GM19372 (cell line): ENCODE data around the gene IFNA6.
"Not testable (repeated sequence)": the region's sequence is repeated elsewhere in the genome, so short reads cannot be mapped to it uniquely, and the experiment has no call there.

Experiments
- ATAC-seq: cut with Tn5 transposase; IDR thresholded peaks from one replicate; pipeline ENCODE4 v1.9.1; 2021; ENCODE audit warnings: mild to moderate bottlenecking, low read depth, moderate library complexity; ENCODE audit not compliant: unreplicated experiment

The IFNA6 gene

GRCh38 chr9:21350787-21351186 lies at the start of gene IFNA6:
TSS of gene IFNA6 (minus strand) at chr9:21350887. CDS start at chr9:21350887, 0 bp downstream.
- ATAC-seq: no peak

GRCh38 chr9:21399956-21400355 lies 49.3 kb upstream of the IFNA6 start:
- ATAC-seq: no peak

GRCh38 chr9:21398955-21399489 lies 48.3 kb upstream of the IFNA6 start:
- ATAC-seq: no peak

- peak; percentile 53 for ATAC-seq
Measured at GRCh38 chr9:21395778-21396717, 45.4 kb upstream of the IFNA6 start.

GRCh38 chr9:21392270-21392669 lies 41.6 kb upstream of the IFNA6 start:
- ATAC-seq: peak; percentile 85

GRCh38 chr9:21385131-21385670 lies 34.5 kb upstream of the IFNA6 start, which contains the start of gene IFNA2:
TSS of gene IFNA2 (minus strand) at chr9:21385398. CDS start at chr9:21385329, 69 bp downstream.
- no peak for ATAC-seq

GRCh38 chr9:21383627-21384026 lies 32.9 kb upstream of the IFNA6 start:
- no peak for ATAC-seq

- peak; percentile 98 for ATAC-seq
Measured at GRCh38 chr9:21381448-21382339, 31.0 kb upstream of the IFNA6 start.

- ATAC-seq: not testable (repeated sequence)
Measured at GRCh38 chr9:21371467-21371866, 20.8 kb upstream of the IFNA6 start.

- ATAC-seq: no peak
Measured at GRCh38 chr9:21367957-21368356, 17.3 kb upstream of the IFNA6 start, which contains the start of gene IFNA13. TSS of gene IFNA13 (minus strand) at chr9:21368057. CDS start at chr9:21368010, 47 bp downstream.

- ATAC-seq: not testable (repeated sequence)
Measured at GRCh38 chr9:21367169-21367568, 16.5 kb upstream of the IFNA6 start.

- no peak for ATAC-seq
Measured at GRCh38 chr9:21362287-21362686, 11.6 kb upstream of the IFNA6 start.

- ATAC-seq: peak; percentile 84
Measured at GRCh38 chr9:21357479-21358460, 7.1 kb upstream of the IFNA6 start.

- ATAC-seq: no peak
Measured at GRCh38 chr9:21348430-21348970, 2.2 kb downstream of the IFNA6 start.

GRCh38 chr9:21340735-21341134 lies 10.0 kb downstream of the IFNA6 start:
- no peak for ATAC-seq

GRCh38 chr9:21336457-21336856 lies 14.2 kb downstream of the IFNA6 start:
- no peak for ATAC-seq

GRCh38 chr9:21334701-21335632 lies 15.7 kb downstream of the IFNA6 start, which contains the start of gene KLHL9:
TSS of gene KLHL9 (minus strand) at chr9:21335404. CDS start at chr9:21334859, 545 bp downstream.
- peak; percentile 91 for ATAC-seq

- ATAC-seq: no peak
Measured at GRCh38 chr9:21333226-21333625, 17.5 kb downstream of the IFNA6 start.
